NCI-H2107 treated with DMSO at 0.1 percent for 48 hours (cell line): Measurements from ENCODE around the gene GALNTL6.

Experiments used
- DNase-seq: peaks from one replicate; lab custom pipeline; 2025; ENCODE audit not compliant: unreplicated experiment; lab: John Stamatoyannopoulos, UW

GALNTL6 gene

DNA sequence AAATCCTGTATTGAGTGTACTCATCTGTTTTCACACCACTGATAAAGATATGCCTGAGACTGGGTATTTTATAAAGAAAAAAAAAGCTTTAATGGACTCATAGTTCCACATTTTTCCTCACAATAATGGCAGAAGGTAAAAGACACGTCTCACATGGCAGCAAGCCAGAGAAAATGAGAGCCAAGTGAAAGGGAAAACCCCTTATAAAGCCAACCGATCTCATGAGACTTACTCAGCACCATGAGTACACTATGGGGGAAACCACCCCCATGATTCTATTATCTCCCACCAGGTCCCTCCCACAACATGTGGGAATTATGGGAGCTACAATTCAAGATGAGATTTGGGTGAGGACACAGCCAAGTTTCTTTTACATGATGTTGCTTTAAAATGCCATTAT lies 171.9 kb downstream of the GALNTL6 start:
- DNase-seq: no peak

DNA sequence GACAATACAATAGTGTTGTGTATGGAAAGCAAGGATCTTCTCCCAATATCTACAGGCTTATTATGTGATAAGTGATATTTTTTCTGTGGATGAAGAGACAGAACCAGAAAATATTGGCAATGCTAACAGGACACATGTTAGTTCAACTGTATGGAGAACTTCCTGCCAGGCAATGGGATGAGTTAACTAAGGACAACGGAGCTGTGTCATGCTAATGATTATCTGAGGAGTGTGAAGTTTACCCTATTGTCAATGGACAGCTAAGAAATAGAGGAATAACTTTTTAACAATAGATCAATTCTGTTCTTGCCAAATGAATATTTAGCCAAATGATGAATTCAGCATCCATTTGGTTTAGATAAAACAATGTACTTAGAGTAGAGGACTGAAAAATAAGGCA lies 180.0 kb downstream of the GALNTL6 start:
- no peak for DNase-seq

DNA sequence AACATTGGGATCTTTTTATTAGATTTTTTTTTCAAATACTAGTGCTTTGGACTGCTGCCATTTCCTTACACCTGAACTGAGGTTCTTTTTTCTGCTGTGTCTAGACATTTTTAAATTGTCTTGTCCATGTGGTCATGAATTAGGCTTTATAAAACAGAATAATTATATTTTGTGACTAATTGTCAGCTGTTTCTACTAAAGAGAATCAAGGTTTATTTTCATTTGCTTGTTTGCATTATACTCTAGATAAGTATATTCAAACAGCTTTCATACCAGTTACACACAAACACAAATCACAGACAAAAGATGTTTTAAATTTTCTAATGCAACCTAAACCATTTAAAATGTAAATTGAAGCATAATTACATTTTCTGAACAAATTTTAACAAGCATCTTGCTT lies 194.7 kb downstream of the GALNTL6 start:
- no peak for DNase-seq

DNA sequence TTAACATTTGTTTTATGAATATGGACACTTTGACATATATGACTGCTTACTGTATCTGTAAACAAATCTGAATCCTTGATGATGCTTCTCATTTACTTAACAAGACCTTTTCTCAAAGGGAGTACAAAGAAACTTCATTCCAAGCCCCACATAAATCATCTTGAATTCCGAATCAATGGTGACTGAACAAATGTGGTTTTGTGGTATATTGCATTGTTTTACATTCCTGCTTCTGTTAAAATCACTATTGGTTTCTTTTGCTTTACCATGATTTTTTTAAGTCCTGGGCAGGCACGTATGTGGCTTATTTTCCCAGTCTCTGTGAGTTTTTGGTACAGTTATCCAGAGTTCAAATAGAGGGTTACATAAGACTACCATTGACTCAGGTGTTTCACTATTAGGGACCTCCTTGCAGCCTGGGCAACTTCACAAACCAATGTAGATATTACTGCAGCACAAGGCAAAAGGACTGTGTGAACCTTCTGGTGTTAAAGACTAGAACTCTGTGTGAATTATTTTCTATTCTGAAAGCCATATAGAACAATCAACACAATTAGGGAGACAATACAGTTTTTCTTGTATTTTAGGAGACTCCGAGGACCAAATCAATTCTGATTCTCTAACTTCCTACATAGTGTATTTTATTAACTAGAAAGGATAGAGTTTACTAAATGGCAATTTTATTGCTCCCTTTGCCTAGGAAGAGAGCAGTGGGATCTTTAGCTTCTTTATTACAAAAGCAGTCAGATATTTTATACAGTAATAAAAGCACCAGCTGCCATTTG lies 196.4 kb downstream of the GALNTL6 start:
- DNase-seq: no peak

DNA sequence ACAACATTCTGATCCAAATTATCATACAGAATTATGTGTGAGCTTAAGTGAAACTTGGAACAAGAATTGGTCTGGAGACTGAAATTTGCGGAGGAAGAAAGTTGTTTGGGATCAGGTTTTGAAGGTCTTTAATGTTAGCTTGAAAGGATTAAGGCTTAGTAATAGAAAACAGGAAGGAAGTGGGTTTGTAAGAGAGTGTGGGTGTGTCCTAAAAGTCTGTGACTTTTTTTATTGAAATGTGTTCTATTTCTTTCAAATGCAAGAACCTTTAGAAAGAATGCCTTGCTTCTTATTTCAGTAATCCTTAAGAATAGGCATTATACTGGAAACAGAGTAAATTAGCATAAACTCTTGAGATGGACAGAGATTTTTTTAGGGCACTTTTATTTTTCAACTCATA lies 198.0 kb downstream of the GALNTL6 start:
- no peak for DNase-seq

DNA sequence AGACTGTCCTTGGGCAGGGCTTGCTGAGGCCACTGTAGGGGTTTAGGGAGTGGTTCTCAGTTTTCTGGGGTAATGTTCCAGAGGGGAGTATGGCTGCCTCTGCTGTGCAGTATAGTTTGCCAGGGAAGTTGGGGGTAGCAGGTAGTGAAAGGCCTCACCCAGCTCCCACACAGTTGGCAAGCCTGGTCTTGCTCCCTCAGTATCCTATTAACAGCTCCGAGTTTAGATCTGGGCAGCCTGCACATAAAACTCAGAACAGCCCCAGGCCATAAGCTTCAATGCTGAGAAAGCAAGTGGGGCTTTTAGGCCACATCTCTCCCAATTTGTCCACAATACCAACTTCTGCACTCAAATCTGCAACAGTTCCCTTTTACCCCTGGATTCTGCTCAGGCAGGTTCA lies 205.2 kb downstream of the GALNTL6 start:
- no peak for DNase-seq

DNA sequence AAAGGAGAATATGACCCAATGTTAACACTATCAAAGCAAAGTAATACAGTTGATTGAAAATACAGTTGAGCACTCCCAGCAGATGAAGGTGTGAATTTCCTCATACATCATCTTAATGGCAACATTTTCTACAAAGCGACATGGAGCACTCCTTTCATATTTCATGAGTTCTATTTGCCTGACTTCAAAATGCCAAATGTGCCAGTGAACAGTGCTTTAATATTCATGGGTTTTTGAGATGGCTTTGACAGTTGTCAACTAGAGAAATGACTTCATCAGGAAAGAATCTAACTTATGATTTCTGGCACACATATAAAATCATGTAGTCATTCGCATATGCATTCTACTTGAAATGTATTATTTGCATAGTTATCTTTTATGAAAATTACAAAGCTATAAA lies 222.4 kb downstream of the GALNTL6 start:
- DNase-seq: no peak

DNA sequence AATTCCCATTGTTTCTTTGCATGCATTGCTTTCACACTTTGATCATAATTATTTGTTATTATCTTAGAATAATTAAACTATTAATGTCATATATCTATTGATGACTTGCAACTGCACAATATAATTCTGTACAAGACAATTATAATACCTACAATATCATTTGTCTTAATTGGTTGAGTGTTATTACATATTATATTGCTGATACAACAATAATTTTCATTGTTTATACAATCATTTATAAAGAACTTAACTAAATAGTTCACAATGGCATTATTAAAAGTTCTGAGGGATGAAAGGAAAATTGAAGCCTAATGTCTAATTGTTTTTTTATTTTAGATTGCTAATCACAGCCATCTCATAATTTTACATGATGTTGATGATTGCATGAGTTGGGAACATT lies 227.6 kb downstream of the GALNTL6 start:
- no peak for DNase-seq

DNA sequence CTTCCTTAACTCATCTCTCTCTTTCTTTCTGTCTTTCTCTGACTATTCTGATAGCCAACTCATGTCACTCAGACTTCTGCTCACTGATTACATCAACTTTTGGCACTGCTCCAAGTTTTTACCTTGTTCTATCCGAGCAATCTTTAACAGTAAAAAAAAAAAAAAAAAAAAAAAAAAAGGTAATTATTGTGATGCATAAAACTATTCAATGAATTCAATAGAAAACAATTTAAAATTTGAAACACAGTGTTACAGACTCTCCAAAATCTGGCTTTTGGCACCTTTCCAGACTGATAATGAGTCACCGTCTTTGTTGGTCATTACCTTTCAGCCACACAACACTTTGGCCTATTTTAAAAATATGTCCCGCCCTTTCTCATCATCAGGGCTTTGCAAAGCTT lies 229.5 kb downstream of the GALNTL6 start:
- no peak for DNase-seq

DNA sequence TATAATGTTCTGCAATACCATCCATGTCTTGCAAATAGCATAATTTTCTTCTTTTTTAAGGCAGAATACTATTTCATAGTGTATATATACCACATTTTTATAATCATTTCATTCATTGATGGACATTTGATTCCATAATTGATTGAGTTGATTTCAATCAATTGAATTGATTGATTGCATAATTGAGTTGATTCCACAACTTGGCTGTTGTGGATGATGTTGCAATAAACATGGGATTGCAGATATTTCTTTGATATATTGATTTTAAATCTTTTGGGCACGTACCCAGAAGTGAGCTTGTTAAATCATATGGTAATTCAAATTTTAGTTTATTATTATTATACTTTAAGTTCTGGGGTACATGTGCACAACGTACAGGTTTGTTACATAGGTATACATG lies 232.8 kb downstream of the GALNTL6 start:
- no peak for DNase-seq

DNA sequence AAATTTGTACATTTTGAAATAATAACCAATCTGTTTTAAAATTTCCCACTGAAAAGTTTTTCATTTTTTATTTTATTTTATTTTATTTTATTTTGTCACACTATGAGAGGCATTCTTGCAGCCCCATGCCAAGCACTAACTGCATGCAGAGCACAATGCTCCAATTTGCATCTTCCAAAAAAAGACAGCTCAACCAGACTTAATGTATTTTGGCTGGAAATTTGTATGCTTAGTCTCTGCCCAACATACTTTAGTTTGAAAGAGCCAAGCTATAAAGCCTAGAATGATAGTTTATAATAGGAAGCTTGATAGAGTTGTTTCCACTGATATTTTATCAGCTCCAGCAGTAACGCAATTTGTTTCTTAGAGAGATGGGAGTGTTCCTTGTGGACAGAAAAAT lies 235.5 kb downstream of the GALNTL6 start:
- DNase-seq: no peak

DNA sequence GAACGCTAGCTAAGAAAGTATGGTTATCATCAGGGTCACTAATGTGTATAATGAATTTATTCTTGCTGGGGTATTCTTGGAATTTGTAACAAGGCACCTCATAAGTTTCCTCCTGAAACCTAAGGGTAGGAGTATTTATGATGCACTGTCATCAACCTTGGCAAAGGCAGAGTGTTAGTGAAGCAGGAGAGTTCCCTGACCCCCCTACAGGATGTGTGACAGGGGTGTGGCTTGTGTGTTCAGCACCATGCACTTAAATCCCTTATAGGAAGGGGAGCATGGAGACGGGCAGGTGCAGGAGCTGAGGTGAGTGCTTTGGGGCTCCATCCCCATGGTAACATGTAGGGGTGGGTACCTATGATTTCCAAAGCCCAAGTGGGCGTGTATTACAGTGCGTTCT lies 237.7 kb downstream of the GALNTL6 start:
- DNase-seq: no peak

DNA sequence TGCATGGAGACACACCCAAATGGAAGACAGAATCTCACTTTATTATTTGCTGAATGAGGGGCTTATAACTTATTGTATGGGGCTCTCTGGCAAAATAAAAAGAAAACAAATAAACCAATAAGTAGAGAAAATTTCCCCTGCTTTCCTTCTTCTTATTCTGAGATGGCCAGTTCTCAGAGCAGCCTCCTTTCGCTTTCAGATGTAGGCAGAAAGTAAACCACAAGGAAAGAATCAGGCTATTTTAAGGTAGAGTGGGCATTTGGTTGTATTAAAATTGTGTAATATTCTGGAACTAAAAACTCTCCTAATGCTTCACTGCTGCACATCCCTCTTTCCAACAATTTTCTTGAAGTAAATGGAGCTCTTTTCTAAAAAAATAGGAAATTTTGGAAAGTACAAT lies 241.8 kb downstream of the GALNTL6 start:
- DNase-seq: no peak

DNA sequence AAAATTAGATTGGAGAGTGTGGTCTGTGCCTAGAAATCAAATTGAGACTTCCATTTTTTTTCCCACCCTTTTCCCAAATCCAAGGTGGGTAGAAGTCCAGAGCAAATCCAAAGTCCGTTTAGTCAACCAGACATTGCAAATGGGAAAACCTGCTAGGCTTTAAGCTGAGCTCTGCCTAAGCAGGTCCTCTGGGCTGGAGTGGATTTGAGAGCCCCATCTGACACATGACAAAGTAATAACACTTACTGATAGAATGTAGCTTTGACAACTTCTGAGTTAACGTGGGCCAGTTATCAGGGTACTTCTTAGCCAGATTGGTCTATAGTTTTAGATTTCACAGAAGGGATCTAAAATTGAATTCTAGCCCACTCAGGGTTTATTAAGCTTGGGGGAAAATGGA lies 242.3 kb downstream of the GALNTL6 start:
- no peak for DNase-seq

DNA sequence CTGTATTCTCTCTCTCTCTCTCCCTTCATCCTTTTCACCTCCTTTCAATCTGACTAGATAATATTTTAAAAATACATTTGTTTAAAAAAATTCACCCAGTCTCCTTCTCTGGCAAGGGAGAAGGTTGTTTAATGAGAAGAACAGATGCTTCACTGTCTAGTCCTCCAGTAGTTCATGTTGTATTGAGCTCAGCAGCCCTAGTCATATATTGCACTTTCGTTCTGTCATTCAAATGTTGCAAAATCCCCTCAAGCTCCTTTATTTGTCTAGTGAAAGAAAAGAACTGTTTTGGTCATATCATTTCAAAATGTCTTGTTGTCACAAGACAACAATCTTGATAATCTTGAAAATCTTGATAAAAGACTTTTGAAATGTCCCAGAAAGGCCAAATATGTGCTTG lies 248.0 kb downstream of the GALNTL6 start:
- DNase-seq: no peak

DNA sequence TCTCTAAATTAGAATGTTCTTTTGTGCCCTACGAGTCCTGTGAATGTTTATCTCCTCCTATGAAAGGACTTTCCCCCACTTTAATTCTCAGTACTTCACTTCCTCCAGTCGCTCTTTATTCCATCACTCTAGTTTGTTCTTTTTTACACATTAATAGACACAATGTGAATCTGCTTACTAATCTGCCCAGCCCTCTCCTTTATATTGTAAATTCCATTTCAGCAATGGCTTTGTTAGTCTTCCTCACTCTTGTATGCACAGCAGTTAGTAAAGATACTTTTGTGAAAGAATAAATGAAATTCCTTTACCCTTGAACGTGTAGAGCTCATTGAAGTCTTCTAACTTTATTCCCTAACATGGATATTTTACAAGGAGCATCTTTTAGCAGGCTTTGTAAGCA lies 255.3 kb downstream of the GALNTL6 start:
- DNase-seq: no peak

DNA sequence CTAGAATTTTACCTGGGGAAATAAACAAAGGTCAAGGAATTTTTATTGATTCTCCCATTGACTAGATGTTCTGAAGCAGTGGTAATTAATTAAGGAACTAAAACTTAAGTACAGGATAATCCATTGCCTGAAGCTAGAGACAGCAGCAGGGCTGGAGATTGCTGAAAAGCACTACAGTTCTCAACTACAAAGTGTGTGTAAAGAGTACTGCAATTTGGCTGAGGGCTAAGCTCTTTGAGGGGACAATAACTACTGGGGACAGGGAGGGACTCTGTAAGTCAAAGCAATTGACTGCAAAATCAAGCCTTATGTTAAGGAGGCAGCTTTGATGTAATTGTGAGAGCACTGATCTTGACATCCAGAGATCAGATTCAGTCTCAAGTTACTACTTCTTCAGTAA lies 260.4 kb downstream of the GALNTL6 start:
- DNase-seq: no peak

DNA sequence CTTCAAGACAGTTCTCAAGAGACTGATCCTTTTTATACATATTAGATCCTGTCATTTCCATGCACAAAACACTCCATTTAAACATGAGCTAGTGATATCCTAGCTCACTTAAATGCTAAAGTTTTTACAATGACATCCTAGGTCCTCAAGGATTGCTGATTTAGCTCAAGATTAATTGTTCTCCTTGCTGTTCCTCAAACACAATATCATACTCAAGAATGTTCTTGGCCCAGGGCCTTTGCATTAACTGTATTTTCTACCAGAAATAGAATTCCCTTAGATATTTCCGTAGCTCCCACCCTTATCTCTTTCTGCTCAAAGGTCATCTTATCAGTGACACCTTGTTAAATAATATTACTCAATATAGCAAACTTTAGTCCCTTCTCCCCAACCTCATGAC lies 270.1 kb downstream of the GALNTL6 start:
- DNase-seq: no peak

DNA sequence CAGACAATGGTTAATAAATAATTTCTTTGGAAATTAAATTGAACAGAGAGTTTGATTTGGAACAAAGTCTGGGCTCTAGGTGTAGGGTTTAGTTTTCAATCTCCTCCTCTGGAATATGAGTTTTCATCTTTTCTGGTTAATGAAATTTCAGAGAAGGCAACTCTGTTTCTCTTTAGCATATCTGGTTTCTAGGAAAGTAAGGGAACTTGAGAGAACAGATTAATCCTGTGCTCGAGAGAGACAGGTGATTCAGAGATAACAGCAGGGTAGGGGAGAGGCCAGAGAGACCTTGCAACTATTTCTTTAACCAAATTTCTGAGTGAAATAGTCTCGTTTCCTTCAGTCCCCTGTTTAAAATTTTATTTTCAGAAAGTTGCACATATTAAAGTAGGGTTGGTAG lies 275.4 kb downstream of the GALNTL6 start:
- no peak for DNase-seq

DNA sequence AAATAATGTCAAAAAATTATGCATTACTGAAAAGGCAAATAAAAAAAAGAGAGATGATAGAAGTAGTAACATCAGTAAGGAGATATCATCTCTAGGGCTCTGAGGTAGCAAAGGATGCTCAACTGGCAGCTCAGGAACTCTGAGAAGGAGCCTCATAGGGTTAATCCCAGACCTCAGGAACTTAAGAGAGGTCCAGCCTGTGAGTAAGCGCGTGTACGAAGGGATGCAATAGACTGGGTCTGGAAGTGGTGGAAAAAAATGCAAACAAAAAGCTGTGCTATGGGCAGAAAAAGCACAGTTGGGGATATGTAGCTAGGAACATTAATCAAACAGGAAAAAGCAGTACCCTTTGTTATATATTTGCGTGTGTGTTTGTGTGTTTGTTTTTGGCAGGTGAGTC lies 282.0 kb downstream of the GALNTL6 start:
- DNase-seq: peak; percentile 21

DNA sequence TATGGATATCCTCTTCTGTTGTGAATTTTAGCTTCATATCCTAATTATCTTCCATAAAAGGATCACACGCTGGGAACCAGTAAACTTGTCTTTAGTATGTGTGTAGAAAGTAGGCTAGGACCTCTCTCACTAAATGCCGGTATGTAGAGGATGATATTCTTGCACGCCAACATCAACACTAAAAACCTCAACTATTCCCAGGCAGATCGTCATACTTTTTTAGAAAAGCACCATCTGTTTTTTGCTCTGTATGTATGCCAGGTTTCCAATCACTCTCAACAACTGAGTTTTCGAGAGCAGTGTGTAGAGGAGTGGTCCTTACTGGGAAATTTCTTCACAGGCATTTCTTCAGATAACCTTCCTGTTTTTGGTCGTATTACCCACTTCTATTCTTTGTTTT lies 283.6 kb downstream of the GALNTL6 start:
- no peak for DNase-seq

DNA sequence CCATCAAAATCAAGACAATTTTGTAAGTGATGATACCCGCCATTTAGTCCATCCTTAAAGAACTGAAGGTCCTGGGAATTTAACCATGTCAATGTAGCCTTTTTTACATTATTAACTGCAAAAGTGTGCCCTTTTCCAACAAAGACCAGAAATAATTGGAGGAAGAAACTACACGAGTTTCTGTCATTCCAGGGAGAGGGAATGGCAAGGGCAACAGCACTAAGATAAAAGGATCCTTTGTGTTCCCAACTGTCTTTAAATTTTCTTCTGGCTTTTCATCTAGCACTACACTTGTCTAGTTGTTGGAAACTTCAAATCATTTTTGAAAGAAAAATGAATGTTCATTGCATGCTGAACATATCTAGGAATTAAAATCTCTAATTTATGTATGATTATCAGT lies 286.2 kb downstream of the GALNTL6 start:
- DNase-seq: no peak

DNA sequence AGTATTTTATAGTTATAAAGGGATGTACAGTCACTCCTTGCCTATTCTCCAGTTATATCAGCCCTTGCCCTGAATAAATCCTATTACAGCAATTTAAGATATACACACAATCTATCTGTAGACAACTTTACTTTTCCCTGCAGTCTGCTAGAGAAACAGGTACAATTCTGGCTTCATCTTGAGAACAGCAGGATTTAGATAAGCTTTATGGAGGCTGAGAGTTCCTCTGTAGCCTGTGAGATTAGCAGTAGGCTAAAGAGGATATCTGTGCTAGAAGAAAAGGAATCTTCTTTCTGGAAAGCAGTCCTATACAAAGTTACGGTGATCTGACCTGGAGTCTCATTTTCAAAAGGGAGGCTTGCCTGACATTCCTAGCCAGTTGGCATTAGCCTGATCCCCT lies 290.3 kb downstream of the GALNTL6 start:
- no peak for DNase-seq
